Measurements from ENCODE around the gene ABCB8. TPM values are rescaled to one million over a fixed set of nuclear protein-coding genes. Genes with fewer than 3 reads are reported as not detected.

Gene ABCB8
- total and polyA plus RNA-seq, 11 donors, result 13.6 to 34.5 (median 26.0) TPM

DNA sequence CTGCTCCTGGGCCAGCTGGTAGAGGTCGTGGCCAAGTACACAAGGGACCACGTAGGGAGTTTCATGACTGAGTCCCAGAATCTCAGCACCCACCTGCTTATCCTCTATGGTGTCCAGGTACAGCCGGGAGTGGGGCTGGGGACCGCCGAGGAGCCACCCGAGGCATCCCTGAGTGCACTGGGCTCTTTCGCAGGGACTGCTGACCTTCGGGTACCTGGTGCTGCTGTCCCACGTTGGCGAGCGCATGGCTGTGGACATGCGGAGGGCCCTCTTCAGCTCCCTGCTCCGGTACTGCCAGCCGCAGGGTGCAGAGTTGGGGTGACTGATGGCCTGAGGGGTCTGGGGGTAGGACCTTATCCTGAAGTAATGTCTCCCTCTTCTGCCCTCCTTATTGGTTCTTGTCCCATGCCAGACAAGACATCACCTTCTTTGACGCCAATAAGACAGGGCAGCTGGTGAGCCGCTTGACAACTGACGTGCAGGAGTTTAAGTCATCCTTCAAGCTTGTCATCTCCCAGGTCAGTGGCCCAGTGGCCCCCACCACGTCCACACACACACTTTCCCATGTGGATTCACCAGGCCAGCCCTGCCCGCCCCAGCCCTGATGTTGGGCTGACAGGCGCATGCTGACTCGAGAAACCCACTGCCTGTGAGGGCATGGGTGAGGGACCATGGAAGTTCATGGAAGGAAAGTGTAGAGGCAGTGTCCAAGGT is 6.2 kb downstream of the ABCB8 start:
- Histone ChIP-seq H3K36me3 (peaks cover 0 to 52% (median 38%) of the 10 kb centered on the region in 9 donors), H3K27ac (peak overlapping the region in 8 of 12 donors; percentile 2 to 71 (median 52))

DNA sequence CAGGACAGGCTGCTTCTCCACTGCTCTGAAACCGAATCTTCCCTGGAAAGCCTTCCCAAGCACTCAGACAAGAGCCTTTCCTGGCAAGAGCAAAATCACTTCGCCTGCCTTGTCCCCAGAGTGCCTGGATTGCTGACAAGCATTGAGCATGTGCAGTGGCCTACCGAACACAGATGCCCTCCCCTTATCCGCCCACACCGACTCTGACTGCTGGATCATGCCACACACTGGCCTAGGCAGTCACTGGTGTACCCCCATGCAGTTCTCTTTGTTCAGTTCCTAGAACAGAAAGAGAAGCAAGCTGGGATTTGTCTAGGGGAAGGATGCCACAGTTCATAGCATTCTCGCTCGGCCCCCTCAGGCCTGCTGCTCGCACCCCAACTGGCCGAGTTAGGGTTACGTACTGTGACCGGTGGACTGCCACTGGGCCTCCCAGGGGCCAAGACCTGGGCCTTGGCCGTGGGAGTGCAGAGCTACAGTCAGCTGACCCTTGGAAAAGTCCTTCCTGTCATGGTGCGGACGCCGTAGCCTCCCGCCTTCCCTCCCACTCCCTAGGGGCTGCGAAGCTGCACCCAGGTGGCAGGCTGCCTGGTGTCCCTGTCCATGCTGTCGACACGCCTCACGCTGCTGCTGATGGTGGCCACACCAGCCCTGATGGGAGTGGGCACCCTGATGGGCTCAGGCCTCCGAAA is 6.9 kb downstream of the ABCB8 start:
- H3K27ac ChIP-seq, result peak overlapping the region in 8 of 12 donors; percentile 2 to 71 (median 52)
- WGBS, 4 donors, result 72 to 74% (median 73%) methylated on average over 20 to 21 of the region's 21 CpGs
- H3K36me3 ChIP-seq, result peaks cover 0 to 52% (median 38%) of the 10 kb centered on the region in 9 donors
- intact Hi-C loops (cut with DNase I), result loop anchor here in 1 of 10 donors (2.0 kb wide), 1 partner anchor 22 kb away; the partner anchor contains the start of gene CDK5
- DNase-seq, result peak in 2 of 5 donors; percentile 59 to 65
- H3K4me1 ChIP-seq, result peaks cover 7 to 35% (median 20%) of the 10 kb centered on the region in 12 donors
- H3K9me3 ChIP-seq, result no peaks in the 10 kb centered on the region
- H3K27me3 ChIP-seq, result no peaks in the 10 kb centered on the region
- H3K4me3 ChIP-seq, result no peak overlapping the region
- TF ChIP-seq, protein P1, sequence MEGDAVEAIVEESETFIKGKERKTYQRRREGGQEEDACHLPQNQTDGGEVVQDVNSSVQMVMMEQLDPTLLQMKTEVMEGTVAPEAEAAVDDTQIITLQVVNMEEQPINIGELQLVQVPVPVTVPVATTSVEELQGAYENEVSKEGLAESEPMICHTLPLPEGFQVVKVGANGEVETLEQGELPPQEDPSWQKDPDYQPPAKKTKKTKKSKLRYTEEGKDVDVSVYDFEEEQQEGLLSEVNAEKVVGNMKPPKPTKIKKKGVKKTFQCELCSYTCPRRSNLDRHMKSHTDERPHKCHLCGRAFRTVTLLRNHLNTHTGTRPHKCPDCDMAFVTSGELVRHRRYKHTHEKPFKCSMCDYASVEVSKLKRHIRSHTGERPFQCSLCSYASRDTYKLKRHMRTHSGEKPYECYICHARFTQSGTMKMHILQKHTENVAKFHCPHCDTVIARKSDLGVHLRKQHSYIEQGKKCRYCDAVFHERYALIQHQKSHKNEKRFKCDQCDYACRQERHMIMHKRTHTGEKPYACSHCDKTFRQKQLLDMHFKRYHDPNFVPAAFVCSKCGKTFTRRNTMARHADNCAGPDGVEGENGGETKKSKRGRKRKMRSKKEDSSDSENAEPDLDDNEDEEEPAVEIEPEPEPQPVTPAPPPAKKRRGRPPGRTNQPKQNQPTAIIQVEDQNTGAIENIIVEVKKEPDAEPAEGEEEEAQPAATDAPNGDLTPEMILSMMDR (IDR thresholded peaks at IDR 0.05), result no peak
- no peak for TF ChIP-seq POLR2A (IDR thresholded peaks at IDR 0.05)
- ATAC-seq, result peak; percentile 49 to 76 (median 62)

More for the DNA sequence above, 6.2 kb downstream of the ABCB8 start:
- DNase-seq (no peak), ATAC-seq (no peak)
- TF ChIP-seq, protein P1 (IDR thresholded peaks at IDR 0.05), result no peak
- no peak for TF ChIP-seq POLR2A (IDR thresholded peaks at IDR 0.05)
- WGBS, 4 donors, result 93 to 95% (median 94%) methylated on average over 14 to 21 of the region's 21 CpGs
- Histone ChIP-seq H3K27me3 (no peaks in the 10 kb centered on the region), H3K9me3 (no peaks in the 10 kb centered on the region), H3K4me3 (no peak overlapping the region), H3K4me1 (peaks cover 7 to 32% (median 16%) of the 10 kb centered on the region in 12 donors)
- intact Hi-C loops (cut with DNase I), result loop anchor here in 3 of 10 donors (2.0 to 5.0 kb wide), 2 partner anchors 22 to 78 kb away; partner anchors contain the start of gene CDK5 (in 1 of the 3)

DNA sequence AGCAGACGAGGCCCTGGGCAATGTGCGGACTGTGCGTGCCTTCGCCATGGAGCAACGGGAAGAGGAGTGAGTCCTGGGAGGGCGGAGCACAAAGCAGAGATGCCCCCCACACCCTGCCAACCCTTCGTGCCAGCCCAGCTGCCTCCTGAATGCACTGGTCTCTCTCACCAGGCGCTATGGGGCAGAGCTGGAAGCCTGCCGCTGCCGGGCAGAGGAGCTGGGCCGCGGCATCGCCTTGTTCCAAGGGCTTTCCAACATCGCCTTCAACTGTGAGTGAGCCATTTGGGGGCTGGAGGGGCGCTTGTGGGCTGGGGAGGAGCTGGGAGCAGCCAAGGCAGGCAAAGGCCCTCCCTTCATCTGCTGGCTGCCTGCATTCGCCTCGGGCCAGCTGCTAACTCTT is 7.7 kb downstream of the ABCB8 start:
- DNase-seq (no peak), ATAC-seq (no peak)
- H3K4me3 ChIP-seq, result peak overlapping the region in 2 of 12 donors; percentile 7 to 11
- peaks cover 0 to 52% (median 38%) of the 10 kb centered on the region in 9 donors for H3K36me3 ChIP-seq
- no peaks in the 10 kb centered on the region for H3K27me3 ChIP-seq
- H3K9me3 ChIP-seq, result no peaks in the 10 kb centered on the region
- TF ChIP-seq POLR2A (IDR thresholded peaks at IDR 0.05), result no peak
- TF ChIP-seq, protein P1 (IDR thresholded peaks at IDR 0.05), result no peak
- peak overlapping the region in 2 of 12 donors; percentile 1 to 7 for H3K27ac ChIP-seq
- H3K4me1 ChIP-seq, result peaks cover 7 to 37% (median 21%) of the 10 kb centered on the region in 12 donors
- 85 to 94% (median 88%) methylated on average over 6 to 17 of the region's 17 CpGs for WGBS, 4 donors
- intact Hi-C loops (cut with DNase I), result loop anchor here in 1 of 10 donors (2.0 kb wide), 1 partner anchor 21 kb away; the partner anchor contains the start of gene CDK5

Measured in heart left ventricle (tissue), 16 donors.